ENCODE results near the gene RSPO4. TPM values are rescaled to one million over a fixed set of nuclear protein-coding genes. Genes with fewer than 3 reads are reported as not detected.
"Not testable (repeated sequence)": the region's sequence is repeated elsewhere in the genome, so short reads cannot be mapped to it uniquely, and the experiment has no call there.

The RSPO4 gene
- 0.28 TPM for polyA plus RNA-seq (ENCODE audit: insufficient read length)

DNA sequence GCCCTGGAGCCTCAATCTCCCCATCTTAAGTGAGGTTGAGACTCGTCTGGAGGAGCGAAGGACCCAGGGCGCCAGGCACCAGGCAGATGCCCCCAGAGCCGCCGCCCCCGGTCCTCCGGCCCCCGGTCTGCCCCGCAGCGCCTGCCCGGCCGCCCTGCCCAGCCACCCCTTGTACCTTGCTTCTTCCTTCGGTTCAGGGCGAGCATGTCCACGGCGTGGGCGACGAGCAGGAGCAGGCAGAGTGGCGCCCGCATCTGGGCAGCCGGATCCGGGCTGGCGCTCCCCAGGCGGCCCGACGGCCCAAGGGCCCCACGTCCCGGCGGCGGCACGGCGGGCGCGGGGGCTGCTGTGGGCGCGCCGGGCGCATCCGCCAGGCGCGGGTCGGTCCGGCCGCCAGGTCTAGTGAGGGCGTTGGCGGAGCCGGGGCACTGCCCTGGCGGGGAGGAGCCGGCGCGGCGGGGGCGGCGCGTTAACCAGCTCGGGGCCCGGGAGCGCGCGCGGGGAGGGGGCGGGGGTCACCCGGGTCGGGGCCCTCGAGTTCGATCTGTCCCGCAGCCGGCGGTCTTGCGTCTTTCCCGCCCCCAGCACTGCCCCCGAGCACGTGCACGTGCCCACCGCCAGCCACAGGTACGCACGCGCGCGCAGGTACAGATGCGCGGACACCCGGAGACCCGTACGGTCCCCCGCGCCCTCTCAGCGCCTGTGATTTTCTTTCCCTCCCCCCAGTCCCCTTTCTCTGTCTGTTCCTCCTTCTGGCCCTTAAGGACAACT, at the start of gene RSPO4:
TSS of gene RSPO4 (minus strand) at position 401 of the 771 bp plus-strand sequence. CDS start at position 254, 147 bp downstream.
- no peak for DNase-seq

DNA sequence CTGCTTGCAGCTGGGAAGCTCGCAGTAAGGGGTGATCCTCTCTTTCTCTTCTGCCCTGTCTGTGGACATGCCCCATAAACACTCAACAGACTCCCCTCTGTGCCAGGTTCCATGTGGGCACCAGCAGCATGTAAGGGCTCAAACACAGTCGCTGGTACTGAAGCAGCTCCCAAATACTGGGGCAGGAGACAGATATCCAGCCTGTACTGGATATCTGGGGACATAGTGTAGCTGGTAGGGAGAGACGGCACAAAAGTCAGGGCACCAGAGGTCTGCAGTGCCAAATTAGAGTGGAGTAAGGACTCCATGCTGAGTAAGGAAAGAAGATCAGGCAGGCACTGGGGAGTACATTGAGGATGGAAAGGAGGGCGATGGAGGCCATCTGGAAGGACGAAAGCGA, 48.3 kb upstream of the RSPO4 start:
- no peak for DNase-seq

DNA sequence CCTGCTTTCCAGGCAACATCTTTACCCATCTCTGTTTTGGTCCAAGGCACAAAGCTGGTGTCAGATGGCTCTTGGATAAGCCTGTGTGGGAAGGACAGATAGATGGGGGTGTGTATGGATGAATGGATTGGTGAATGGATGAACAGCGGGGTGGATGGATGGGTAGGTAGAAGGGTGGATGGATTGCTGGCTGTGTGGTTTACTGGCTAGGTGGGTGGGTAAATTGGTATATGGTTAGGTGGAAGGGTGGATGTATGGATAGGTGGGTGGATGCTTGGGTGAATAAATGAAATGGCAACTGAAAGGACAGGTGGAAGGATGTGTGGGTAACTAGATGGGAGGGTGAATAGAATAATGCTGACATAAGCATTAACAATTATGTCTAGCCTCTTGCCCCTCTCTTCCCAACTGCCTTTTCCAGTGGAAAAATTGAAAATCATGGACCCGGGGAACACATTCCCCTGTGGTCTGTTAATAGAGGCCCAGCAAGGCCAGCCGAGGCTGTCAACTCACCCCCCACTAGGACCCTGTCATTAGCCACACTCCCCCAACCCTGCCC, 43.8 kb upstream of the RSPO4 start:
- no peak for DNase-seq

DNA sequence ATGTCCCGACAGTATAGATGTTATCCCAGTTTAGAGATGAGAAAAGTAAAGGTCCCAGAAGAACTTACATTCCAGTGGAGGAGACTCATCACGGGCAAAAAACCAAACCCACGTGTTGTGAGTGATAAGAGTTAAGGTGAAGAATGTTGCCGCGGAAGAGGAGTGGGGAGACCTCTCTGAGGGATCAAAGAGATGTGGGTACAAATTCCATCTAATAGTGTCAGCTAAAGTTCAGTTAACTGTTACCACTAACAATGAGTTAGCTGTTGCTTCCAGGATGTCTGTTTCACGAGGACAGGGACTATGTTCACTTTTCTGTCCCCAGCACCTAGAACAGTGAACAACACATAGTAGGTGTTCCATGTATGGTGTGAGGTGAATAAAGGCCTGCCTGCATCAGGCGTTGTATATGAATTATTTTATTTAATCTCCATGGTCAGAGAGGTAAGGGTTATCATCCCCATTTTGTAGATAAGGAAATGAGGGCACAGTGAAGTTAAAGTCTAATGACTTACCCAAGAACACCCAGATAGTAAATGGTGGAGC, 39.8 kb upstream of the RSPO4 start:
- no peak for DNase-seq

DNA sequence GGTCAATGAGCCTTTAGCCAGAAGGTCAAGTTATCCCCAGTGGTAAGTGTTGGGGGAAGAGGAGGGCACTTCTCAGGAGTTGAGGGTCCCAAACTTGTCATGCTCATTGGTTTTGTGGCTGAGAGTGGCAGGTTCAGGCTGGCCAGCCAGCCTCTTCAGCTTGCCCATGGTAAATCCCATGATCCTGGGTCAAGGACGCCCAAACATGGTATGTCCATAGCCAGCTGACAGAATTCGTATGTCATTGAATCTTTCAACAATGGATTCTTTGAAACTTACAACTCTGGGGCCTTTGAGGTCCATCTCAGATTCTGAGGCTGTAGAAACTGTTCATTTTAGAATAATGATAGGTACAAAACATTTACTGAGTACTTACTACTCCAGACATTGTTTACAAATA, 36.1 kb upstream of the RSPO4 start:
- no peak for DNase-seq

DNA sequence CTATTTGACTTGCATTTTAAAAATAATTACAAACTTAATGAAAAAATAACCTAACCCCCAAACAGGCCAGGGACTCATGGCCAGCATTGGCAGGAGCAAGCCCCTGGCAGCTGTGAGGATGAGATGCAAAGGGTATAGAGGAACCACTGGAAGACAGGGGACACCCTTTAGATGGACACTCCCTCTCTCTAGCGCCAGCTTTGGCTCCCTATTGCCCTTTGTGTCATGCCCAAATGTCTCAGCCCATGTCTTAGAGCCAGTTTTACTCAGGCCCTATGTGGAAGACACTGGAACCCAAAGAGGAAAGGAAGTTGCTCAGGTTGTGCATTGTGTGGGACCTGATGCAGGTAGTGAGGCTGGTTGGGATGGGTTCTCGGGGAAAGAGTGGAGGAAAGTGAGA, 34.9 kb upstream of the RSPO4 start:
- DNase-seq: no peak

DNA sequence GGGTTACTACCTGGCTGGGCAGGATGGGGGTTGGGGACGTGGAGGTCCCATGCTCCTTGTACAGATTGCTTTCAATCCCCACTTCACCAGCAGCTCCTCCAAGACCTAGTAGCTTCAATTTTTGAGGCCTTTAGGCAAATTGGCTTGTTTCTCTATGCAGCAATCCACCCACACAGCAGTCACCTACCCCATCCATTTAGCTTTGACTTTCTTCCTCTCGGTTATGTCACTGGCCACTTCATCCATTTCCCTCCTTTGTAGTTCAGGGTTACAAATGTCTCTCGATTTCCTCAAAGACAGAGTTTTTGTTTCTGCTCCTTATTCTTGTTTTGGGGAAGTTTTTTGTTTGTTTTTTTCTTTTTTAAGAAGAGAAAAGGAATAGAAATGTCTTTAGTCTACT, 33.4 kb upstream of the RSPO4 start:
- no peak for DNase-seq

DNA sequence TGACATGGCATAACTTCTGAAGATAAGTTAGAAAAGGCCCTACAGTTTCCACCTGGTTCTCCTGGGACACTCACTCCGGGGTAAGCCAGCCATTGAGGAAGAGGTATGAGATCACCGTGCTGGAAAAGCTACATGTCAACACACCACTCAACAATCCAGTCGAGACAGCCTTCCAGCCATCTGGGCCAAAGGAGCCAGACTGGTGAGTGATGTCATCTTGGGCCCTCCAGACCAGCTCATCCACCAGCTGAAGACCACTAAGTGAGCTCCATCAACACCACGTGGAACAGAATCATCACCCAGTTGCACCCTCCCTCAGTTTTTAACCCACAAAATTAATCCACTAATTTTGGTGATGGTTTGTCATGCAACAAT, 32.3 kb upstream of the RSPO4 start:
- no peak for DNase-seq

DNA sequence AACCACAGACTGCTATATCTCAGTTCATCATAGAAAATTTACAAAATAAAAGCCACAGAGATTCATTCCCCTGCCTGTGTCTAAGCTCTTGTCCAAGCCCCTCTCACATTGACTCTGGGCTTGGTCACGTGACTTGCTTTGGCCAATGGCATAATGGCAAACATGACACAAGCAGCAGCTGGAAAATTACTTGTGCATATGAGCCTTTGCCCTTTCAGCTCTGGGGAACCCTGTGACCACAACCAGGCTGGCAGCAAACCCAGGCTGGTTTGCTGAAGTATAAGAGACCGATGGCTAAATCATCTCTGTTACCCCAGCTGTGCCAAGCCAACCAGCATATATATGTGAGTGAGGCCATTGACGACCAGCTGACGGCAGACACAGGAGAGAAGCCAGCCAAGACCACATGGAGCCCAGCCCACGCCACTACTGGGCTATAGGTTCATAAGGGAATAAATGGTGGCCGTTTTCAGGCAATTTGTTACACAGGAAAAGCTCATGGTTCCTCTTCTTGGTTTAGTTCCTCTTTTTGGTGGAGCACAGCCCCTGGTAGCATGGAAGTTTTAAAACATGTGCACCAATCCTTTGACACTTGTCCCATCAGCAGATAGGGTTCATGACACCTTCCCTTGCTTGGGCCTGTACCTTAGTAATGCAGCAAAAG, 31.8 kb upstream of the RSPO4 start:
- DNase-seq: no peak

DNA sequence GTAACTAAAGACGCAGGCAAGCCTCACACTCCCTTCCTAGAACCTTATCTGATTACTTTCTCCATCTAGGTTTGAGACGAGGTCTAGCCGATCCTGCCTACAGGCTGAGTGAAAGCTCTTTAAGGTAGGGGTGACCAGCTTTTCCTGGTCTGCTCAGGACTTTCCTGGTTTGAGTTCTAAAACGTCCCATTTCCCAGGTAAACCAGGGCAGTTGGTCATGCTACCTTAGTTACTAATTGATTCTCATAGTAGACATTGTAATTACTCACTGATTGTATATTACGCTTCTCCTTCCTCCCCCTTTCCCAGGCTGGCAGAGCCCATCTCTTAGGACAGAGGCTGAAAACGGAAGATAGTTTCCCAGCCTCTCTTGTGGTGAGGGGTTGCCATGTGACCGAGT, 27.9 kb upstream of the RSPO4 start:
- DNase-seq: no peak

DNA sequence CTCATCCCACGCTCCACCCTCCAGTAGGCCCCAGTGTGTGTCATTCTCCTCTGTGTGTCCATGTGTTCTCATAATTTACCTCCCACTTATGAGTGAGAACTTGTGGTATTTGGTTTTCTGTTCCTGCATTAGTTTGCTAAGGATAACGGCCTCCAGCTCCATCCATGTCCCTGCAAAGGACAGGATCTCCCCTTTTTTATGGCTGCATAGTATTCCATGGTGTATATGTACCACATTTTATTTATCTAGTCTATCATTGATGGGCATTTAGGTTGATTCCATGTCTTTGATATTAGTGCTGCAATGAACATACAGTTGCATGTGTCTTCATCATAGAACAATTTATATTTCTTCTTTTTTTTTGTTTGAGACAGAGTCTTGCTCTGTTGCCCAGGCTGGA, 24.1 kb upstream of the RSPO4 start:
- not testable (repeated sequence) for DNase-seq

DNA sequence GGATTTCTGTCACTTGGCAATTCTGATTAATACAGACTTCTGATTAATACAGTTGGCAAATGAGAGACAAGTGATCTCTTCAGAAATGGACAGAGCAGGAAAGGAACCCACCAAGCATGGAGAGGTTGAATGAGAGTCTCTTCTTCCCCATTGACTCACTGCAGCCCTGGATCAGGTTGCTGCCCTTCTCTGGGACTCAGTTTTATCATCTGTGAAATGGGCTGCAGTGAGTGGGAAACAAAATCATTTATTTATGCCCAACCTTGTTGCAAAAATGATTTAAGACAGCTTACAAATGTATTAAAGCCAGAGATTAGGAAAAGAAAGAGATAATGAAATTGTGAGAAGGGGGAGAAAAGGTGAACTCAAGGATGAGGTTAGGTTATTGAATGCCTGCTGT, 20.8 kb upstream of the RSPO4 start:
- no peak for DNase-seq

DNA sequence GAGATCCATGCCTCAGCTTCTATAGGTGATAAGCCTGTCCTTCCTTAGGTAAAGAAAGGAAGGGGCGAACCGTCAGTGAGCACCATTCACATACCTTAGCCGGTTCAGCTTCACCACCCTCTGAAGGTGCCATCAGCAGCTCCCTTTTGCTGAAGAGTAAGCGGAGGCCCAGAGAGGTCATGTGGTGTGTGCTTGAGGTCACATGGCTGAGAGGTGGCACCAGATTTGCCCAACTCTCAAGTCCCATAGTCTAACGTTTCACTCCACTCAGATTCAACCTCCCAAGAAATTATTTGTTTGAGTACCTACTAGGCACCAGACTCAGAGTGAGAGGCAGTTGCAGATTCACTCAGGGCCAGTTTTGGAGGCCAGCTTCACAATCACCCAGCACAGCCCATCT, 18.5 kb upstream of the RSPO4 start:
- DNase-seq: no peak

DNA sequence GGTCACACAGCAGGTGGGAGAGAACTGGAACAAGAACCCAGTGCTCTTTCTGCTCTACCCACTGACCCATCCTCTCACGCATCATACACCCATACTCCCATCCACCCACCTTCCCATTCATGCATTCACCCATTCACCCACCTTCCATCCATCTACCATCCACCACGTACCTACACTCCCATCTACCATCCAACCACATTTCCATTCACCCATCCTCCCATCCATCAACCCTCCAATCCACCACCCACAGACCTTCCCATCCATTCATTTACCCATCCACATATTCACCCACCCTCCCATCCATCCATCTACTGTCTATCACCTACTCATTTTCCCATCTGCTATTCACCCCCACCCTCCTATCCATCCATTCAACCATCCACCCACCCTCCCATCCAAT, 17.2 kb upstream of the RSPO4 start:
- DNase-seq: no peak

DNA sequence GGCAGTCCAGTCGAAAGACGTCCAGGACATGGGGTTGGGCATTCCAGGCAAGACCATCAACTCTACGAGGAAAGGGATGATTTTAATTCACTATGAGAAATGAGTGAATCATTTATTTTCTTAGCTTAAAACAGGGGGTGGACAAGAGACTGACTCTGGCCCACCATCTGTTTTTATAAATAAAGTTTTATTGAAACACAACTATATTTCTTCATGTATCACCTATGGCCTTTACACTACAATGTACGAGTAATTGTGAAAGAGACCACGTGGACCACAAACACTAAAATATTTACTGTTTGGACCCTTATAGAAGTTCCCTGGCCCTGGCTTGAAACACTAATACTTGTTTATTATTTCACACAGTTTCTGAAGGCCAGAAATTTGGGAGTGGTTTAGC, 15.6 kb upstream of the RSPO4 start:
- no peak for DNase-seq

DNA sequence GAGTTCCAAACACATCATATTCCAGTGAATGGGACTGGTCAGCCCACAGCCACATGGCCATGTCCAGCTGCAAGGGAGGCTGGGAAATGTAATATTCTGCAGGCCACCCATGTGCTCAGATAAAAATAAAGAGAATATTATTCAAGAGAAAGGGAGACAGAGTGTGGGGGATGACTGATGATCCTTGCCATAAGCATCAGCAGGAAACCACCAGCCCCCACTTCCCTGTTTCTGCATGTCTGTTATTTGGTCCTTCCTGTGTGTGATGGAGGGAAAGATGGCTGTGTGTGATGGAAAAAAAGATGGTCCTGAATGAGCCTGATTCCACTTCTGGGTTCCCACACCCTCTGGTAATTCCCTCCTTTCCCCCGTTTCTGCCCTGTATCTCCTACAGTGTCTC, 13.1 kb upstream of the RSPO4 start:
- DNase-seq: no peak

DNA sequence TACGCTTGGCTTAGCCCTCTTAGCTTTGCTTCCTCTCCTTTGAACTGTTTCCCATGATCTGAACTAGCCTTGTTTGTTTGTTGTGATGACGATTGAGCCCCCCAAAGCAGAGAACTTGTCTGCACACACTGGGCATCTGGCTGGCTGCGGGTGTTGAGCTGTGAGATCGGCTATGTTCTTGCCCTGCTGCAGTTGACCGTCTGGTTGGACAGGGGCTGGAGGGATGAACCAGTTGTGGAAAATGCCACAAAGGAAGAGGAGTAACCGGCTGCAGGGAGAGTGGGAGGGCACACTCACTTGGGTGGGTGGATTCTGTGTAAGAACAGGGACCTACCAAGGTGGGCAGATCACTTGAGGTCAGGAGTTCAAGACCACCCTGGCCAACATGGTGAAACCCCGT, 12.4 kb upstream of the RSPO4 start:
- DNase-seq: no peak

DNA sequence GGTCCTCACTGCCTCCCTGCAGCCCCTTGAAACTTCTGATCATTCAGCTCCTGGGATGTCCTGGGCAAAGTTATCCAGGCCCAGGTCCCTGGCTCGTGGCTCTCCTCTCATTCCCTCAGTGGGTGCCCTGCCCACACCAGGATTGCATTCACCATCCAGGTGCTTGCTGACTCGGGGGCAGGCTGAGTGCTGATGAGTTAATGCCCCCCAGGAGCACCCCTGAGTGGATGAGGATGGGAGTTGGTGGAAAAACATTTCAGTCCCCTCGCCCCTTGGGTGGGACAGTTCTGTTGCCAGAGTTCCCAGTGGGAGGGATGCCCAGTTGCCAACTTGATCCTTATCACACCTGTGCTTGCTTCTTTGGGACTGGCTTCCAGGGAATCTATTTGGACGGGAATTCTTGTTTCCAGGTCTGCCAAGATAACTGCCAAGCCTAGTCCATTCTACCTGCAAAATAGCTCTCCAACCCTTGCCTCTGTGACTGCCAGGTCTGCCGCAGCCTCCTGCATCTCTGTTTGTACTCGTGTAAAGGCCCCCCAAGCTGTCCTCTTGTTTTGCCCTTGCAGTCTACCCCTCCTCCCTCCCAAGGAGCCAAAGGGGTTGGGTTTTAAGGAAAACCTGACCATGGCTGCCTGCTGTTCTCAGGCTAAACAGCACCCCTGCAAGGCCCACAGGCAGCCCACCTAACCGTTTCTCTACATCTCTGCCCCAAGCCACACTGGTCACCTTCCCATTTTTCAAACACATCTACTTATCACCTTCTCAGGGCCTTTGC, 11.6 kb upstream of the RSPO4 start:
- DNase-seq: no peak

DNA sequence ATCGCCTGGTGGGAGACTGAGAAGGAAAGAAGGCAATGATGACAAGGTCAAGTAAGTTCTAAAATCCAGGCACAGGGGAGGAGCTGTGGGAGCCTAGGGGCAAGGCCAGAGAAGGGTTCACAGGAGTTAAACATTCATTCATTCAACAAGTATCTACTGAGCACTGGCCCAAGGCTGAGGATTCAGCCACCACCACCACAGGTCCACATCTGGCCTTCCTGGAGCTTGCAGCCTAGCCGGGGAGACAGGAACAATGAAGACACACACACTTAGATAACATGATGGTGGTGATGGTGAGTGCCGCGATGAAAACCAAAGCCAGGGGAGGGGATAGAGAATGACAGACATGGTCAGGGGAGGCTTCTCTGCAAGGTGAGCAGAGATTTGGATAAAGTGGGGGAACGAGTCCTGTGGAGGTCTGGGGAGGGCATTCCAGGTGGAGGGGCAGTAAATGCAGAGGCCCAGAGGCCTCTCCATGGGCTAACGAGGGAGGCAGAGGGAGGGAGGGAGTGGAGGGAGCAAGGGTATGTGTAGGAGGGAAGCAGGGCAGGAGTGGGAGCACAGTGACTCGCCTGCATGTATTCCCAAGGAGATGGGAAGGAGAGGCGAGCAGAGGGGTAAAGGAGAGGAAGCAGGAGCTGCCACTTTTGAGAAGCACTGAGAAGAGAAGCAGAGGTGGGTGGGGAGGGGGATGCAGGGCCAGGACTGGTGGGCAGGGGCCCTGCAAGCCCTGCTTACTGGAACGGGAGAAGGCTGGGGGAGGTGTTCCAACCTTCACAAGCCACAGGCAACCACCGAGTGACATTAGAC, 10.5 kb upstream of the RSPO4 start:
- no peak for DNase-seq

DNA sequence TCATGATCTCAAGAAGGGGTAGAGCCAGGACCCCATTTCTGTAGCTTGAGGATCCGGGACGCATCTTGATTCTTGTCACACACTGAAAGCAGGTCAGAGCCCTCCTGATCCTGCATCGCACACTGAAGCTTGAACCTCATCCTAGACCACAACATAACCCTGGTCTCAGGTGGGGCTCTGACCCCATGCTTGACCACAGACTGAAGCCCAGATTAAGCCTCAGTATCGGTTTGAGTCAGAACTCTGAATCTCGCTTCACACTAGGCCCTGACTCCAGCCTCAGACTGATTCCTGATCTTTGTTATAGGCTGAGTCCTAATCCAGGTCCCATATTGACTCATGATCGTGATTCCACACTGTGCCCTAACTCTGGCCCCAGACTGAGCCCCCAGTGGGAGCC, 8.5 kb upstream of the RSPO4 start:
- no peak for DNase-seq

DNA sequence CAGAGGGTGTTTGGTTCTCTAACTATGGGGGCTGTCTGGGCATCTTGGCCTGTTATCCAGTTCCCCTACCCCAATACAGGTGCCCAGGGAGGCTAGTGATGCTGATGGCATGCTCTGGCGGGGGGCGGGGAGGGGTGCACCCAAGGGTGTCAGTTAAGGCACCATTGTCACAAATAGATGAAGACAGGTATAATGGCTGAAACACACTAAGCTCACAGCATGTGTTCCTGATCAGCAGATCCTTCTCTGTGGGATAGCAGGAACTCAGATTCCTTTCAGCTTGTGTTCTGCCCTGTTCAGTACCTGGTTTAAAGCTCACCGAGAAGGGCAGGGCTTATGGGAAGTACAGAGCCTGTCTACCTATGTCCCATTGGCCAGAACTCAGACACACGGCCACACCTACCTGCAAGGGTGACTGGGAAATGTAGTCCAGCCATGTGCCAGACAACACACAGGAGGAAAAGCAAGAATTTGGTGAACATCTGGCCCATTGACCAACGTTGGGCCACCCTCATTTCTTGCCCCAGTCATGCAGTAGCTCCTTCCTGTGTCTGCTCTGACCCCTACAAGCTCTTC, 3.4 kb upstream of the RSPO4 start:
- DNase-seq: no peak

Measured in hindlimb muscle (tissue), 1 donor.